ENCODE results near the gene CAMK2N1.
"Not testable (repeated sequence)": the region's sequence is repeated elsewhere in the genome, so short reads cannot be mapped to it uniquely, and the experiment has no call there.

The CAMK2N1 gene

DNA sequence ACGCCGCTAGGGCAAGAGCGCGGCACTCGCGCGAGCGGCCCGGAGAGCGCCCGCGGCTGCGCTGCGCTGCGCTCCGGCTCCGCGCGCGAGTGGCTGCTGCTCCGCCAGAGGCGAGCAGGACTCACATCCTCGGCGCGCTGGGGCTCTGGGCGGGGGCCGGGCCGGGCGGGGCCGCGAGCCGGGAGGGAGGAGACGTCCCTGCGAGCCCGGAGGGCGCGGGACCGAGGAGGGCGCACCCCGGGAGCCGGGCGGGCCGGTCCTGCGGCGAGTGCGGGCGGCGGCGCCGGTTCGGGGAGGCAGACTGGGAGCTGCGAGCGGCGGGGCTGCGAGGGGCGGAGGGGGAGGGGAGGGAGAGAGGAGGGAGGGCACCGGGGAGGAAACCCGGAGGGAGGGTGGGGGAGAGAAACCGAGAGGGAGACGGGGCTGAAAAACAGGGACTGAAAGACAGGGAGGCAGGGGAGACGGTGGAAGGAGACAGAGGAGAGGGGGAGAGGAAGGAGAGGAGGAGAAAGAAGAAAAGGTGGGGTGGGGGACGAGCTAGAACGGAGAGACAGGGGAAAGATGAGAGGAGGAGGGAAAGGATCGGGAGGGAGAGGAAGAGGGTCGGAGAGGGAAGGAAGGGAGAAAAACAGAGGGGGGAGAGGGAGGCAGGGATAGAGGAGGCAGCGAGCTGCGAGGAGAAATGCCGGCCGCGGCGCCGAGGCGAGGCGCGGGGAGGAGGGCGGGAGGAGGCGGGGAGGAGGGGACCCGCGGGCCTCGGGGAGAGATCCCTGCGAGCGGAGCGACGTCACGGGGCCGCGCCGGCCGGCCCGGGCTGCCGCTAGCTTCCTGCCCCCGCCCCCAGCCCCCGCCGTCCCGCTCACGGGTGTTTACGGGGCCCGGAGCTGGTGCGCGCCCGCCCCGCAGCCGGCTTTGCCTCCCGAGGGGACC, at the start of gene CAMK2N1:
Gene CAMK2N1 (minus strand): TSS at position 684 of the 930 bp plus-strand sequence. CDS start 831 bp downstream, outside the sequence.
- DNase-seq (ENCODE audit: low read depth): peak; percentile 43

DNA sequence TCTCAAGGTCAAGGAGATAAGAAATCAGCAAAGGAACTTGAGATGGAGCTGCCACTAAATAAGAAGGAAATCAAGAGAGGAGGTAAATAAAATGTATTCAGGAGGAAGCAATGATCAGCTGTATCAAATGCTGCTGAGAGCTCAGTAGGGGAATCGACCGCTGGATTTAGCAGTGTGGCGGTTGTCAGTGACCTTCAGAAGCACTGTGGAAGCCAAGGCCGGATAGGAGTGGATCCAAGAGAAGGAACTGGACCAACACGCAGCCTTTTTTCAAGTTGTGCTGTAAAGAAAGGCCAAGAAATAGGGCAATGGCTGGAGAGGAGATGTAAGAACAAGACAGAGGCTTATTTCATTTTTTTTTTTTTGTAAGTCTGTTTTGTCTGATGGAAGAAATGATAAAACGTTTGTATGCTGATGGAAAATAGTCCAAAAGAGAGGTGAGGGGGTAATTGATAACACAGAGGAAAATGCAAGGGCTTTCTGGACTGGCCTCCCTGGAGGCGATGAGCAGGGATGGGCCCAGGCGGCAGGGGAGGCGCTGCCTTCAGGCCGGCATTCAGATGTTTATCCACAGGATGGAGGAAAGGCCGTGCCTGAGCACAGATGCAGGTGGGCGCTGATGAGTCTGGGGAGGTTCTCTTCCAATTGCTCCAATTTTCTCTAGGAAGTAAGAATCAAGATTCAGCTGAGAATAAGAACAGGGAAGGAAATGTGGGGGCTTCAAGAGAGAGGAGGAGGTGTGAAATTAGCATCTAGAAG, 48.8 kb upstream of the CAMK2N1 start:
- no peak for DNase-seq (ENCODE audit: low read depth)

DNA sequence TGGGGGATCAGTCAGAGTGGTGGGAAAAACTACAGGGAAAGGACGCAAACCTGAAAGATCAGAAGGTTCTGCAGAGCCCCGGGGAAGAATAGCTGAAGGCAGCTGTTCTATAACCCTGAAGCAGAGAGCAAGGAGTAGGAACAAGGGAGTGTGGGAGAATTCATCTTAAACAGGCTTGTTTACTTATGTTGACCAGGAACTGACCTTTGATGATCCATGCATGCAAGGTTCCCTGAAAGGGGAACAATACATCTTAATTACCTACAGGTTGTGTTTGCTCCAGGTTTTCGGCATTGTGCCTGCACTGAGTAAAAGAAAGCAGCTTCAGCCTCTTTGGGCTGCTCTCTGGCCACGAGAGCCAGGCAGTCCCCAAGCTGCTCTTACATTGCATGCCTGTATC, 47.6 kb upstream of the CAMK2N1 start:
- DNase-seq (ENCODE audit: low read depth): no peak

DNA sequence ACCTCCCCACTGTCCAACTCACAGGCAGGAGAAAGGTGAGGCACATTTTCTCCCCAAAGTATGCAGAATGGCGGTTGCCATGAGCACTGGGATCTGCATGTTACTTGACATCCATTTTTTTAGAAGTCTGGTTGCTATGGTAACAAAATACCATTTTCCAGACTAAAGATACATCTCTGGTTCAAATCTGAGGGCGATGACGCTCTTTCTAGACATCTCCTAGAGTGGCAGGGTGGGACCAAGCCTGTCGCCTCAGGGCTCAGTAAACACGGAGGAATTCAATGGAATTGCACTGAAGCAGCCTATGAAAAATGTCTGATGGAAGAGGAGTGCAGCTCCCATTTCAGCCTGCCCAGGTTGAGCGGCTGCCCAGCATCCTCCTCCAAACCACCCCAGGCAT, 44.9 kb upstream of the CAMK2N1 start:
- no peak for DNase-seq (ENCODE audit: low read depth)

- DNase-seq (ENCODE audit: low read depth): no peak
Observed at GRCh38 chr1:20530306-20530705, 44.3 kb upstream of the CAMK2N1 start.

DNA sequence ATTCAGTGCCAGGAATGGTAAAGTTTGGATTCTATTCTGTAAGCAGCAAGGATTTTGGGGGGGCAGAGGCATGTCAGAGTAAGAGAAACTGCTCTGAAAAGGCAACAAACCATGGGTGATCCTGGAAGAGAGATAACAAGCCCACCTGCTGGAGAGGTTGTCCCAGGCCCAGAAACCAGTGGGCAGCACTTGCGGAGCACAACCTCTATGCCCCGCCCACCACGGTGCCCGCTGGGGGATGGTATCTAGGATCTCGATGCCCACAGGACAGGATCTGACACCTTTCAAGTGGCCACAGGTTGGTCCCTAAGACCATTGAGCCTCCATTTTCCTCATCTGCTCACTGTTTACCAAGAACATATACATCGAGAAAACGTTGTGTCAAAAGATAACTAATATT, 42.2 kb upstream of the CAMK2N1 start:
- DNase-seq (ENCODE audit: low read depth): no peak

DNA sequence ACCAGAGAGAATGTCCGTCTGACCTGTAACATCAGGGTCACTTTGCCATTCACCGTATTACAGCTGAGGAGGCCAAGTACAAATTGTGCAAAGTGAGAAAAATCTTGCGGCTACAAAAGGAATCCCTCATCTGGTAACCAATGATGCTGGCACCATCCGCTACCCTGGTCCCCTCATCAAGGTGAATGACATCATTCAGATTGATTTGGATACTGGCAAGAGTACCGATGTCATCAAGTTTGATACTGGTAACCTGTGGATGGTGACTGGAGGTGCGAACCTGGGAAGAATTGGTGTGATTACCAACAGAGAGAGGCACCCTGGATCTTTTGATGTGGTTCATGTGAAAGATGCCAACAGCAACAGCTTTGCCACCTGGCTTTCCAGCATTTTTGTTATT, 40.3 kb upstream of the CAMK2N1 start:
- no peak for DNase-seq (ENCODE audit: low read depth)

GRCh38 chr1:20521960-20522861, 36.2 kb upstream of the CAMK2N1 start:
- peak; percentile 53 for DNase-seq (ENCODE audit: low read depth)

DNA sequence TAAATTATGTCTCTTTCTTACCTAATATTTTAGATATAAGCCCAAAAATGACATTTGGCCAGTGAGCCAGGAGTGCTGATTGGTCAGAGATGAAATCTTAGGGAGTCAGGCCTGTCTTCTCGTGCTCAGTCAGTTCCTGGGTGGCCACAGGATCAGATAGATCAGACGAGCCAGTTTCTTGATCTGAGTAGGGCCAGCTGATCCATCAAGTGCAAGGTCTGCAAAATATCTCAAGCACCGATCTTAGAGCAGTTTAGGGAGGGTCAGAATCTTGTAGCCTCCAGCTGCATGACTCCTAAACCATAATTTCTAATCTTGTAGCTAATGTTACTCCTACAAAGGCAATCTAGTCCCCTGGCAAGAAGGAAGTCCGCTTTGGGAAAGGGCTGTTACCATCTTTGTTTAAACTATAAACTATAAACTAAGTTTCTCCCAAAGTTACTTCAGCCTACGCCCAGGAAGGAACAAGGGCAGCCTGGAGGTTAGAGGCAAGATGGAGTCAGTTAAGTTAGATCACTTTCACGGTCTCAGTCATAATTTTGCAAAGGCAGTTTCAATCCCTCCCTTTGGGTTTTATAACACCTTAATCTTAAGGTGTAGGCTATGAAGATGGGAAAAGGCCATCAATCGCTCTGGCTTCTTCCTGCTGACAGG, 33.7 kb upstream of the CAMK2N1 start:
- DNase-seq (ENCODE audit: low read depth): not testable (repeated sequence)

DNA sequence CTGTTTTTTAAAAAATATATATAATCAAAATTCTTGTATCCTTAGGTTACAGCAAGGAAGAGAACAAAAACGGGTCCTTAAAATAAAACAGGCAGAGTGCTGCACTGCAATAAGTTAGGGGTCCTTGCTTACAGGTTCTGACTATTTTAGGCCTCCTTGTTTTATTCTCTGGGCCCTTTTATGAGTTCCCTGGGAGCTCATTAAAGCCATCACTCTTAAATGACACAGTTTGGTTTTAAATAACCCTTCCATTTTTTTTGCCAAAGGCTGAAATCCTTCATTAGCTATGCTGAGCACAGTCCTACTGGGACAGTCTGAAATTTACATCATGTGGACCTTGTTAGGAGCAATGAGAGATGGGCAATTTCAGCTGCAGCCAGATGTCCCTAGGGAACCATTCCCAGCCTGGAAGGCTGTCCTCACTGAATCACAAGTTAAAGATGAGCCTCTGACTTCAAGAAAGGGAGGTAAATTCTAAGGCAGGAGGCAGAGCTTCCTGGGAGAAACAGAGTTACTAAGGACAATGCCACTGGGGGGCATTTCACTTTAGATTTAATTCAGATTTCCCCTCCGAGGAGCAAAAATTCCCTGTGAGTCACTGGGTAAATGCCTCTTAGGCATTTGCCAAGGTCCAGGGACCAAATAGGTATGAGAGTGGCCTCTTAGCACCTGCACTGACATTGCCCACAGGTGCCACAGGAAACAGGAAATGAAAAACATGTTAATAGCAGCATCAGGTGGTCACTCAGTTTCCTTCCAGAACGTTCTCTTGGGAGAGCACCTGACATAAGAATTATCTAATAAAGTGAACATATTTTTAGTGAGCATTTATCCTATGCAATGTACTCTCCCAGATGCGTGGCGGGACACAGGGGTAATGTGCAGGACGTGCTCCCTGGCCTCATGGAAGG, 25.8 kb upstream of the CAMK2N1 start:
- no peak for DNase-seq (ENCODE audit: low read depth)

- no peak for DNase-seq (ENCODE audit: low read depth)
Observed at GRCh38 chr1:20508411-20508771, 22.4 kb upstream of the CAMK2N1 start.

DNA sequence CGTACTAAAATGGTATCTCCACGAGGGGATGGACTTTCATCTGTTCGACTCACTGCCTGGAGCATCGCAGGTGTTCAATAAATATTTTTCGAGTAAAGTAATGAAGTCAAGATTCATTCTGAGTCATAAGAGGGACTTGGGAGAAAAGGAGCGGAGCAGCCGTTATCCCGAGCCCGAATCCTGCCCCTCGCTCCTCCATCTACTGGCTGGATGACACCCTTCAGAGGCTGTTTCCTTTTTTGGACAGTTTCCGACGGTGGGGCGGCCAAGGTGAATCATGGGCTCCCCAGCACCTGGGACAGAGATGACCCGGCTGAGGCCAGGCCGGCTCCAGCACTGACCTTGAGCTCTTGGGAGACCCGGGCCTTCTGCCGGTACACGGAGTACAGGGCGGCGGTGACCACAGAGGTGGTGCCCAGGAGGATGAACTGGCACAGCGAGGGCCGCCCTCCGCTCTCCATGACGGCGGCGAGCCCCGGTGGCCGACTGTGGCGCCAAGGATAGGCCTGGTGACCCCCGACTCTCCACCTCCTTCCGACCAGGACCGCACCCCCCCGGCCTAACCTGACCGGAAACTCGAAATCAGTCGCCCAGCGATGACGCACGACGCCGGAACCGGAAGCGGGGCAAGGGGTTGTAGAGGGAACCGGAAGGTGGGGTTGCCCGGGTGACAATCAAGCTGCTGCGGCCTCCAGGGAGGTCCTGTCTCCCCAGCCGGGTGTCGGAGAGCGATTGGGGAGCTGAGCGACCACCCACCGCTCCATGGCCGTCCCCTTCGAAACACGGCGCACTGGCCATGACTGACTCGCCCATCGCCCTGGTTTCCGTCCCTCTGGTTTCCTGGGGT, 21.8 kb upstream of the CAMK2N1 start, which contains the start of gene MUL1:
Gene MUL1 (minus strand): TSS at position 588 of the 847 bp plus-strand sequence. CDS start 127 bp downstream, at position 461.
- DNase-seq (ENCODE audit: low read depth): peak; percentile 90

GRCh38 chr1:20507248-20507563, 21.2 kb upstream of the CAMK2N1 start:
- no peak for DNase-seq (ENCODE audit: low read depth)

- no peak for DNase-seq (ENCODE audit: low read depth)
Observed at GRCh38 chr1:20505488-20505887, 19.5 kb upstream of the CAMK2N1 start.

GRCh38 chr1:20500716-20501115, 14.7 kb upstream of the CAMK2N1 start:
- no peak for DNase-seq (ENCODE audit: low read depth)

DNA sequence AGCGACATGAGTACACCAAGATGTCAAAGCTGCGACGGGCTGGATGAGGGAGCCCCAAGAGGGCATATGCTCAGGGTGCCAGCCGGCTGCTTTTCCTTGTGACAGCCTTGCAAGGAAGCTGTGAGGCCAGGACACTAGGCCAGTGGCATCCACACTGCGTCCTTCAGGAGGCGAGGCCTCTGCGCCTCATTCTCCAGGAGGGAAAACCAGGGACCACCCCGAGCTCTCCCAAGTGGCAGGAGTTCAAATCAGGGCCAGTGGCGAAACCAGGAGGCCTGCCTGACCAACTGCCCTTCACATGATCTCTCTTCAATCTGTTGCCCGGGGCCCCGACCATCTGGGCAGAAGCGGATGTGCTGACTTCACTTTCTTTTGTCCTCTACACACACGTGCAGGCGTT, 13.7 kb upstream of the CAMK2N1 start:
- no peak for DNase-seq (ENCODE audit: low read depth)

- no peak for DNase-seq (ENCODE audit: low read depth)
Observed at GRCh38 chr1:20499105-20499504, 13.1 kb upstream of the CAMK2N1 start.

DNA sequence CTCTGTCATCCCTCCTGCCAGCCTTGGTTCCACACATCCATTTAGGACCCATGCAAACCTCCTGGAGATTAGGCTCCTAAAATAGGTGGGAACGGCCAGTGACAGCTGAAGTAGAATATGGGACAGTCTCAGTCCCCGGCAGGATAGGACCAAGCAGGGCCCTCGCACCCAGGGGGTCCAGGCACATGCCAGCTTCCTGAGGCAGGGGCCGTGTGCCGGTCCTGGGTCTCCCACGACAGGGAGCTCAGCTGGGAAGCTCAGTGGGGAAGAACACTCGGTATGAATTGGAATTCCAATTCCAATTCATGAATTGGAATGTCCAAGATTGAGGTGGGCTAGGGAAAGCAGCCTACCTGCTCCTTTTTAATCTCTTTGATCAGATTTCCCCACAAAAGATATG, 12.1 kb upstream of the CAMK2N1 start:
- DNase-seq (ENCODE audit: low read depth): no peak

GRCh38 chr1:20497506-20497905, 11.5 kb upstream of the CAMK2N1 start:
- DNase-seq (ENCODE audit: low read depth): no peak

Measured in activated T-cell treated with anti-CD3 and anti-CD28 coated beads for 1 hour (primary cell).